Measurements from ENCODE around the gene RABGAP1L.
"Not testable (repeated sequence)": the region's sequence is repeated elsewhere in the genome, so short reads cannot be mapped to it uniquely, and the experiment has no call there.

RABGAP1L gene

GRCh38 chr1:174572771-174573170 is 413.5 kb downstream of the RABGAP1L start:
- TF ChIP-seq CTCF (IDR thresholded peaks at IDR 0.05; ENCODE audit: control extremely low read depth, extremely low read depth, low read depth, missing control alignments), result no peak
- POLR2A ChIA-PET, result no interaction called here
- no peak for DNase-seq (ENCODE audit: extremely low spot score)
- CTCF ChIA-PET, result no interaction called here

- DNase-seq (ENCODE audit: extremely low spot score); POLR2A ChIA-PET: not testable (repeated sequence)
- CTCF ChIA-PET, result interaction anchor here (0.7 kb wide), 1 partner anchor 11 kb away, joined by 3 read pairs; no protein-coding TSS in a partner anchor
These were observed 416.8 kb downstream of the RABGAP1L start for GRCh38 chr1:174576120-174576519.

GRCh38 chr1:174577681-174578080 is 418.4 kb downstream of the RABGAP1L start:
- no peak for DNase-seq (ENCODE audit: extremely low spot score)
- no peak for TF ChIP-seq CTCF (IDR thresholded peaks at IDR 0.05; ENCODE audit: control extremely low read depth, extremely low read depth, low read depth, missing control alignments)
- POLR2A ChIA-PET, result no interaction called here
- CTCF ChIA-PET, result no interaction called here

GRCh38 chr1:174580801-174581200 is 421.5 kb downstream of the RABGAP1L start:
- TF ChIP-seq CTCF (IDR thresholded peaks at IDR 0.05; ENCODE audit: control extremely low read depth, extremely low read depth, low read depth, missing control alignments), result no peak
- DNase-seq (ENCODE audit: extremely low spot score), result no peak
- CTCF ChIA-PET, result no interaction called here
- POLR2A ChIA-PET, result no interaction called here

- DNase-seq (ENCODE audit: extremely low spot score), result no peak
- ChIA-PET CTCF (no interaction called here), POLR2A (no interaction called here)
- TF ChIP-seq CTCF (IDR thresholded peaks at IDR 0.05; ENCODE audit: control extremely low read depth, extremely low read depth, low read depth, missing control alignments), result no peak
These were observed 424.0 kb downstream of the RABGAP1L start for GRCh38 chr1:174583316-174583715.

GRCh38 chr1:174584071-174584470 is 424.8 kb downstream of the RABGAP1L start:
- CTCF ChIA-PET, result no interaction called here
- POLR2A ChIA-PET, result no interaction called here
- no peak for TF ChIP-seq CTCF (IDR thresholded peaks at IDR 0.05; ENCODE audit: control extremely low read depth, extremely low read depth, low read depth, missing control alignments)
- no peak for DNase-seq (ENCODE audit: extremely low spot score)

GRCh38 chr1:174588618-174589017 is 429.3 kb downstream of the RABGAP1L start:
- POLR2A ChIA-PET; CTCF ChIA-PET; DNase-seq (ENCODE audit: extremely low spot score): not testable (repeated sequence)

GRCh38 chr1:174605198-174605597 is 445.9 kb downstream of the RABGAP1L start:
- ChIA-PET CTCF (no interaction called here), POLR2A (no interaction called here)
- no peak for TF ChIP-seq CTCF (IDR thresholded peaks at IDR 0.05; ENCODE audit: control extremely low read depth, extremely low read depth, low read depth, missing control alignments)
- DNase-seq (ENCODE audit: extremely low spot score), result no peak
